Measurements from ENCODE around the gene OBSCN.

OBSCN gene

DNA sequence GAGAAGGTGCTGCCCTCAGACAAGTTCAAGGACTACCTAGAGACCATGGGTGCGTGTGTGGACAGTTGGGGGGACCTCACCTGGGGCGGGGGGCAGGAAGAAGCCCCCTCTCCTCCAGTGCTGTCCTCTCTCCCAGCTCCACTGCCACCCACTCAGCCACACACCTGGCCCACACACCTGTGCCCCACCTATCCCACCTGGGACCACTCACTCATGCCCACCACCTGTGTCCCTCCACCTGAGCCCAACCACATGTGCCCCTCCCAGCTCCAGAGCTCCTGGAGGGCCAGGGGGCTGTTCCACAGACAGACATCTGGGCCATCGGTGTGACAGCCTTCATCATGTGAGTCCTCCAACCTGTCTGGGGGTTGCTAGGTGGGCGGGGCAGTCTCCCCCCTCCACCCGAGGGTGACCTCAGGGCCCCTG lies 169.8 kb downstream of the OBSCN start:
- no peak for DNase-seq (ENCODE audit: extremely low read depth, low read depth)
- no peak overlapping the region; the same call in 1 of the 2 replicates for H3K4me3 ChIP-seq (replicated peaks; ENCODE audit: low read depth, low read length)
- TF ChIP-seq CTCF (IDR thresholded peaks at IDR 0.05; ENCODE audit: low read depth, low read length, missing control alignments), result no peak

GRCh38 chr1:228378090-228378872 lies 170.4 kb downstream of the OBSCN start:
- TF ChIP-seq CTCF (IDR thresholded peaks at IDR 0.05; ENCODE audit: low read depth, low read length, missing control alignments), result peak; percentile 60
- no peak for DNase-seq (ENCODE audit: extremely low read depth, low read depth)
- H3K4me3 ChIP-seq (replicated peaks; ENCODE audit: low read depth, low read length), result peak overlapping the region; percentile 49

- TF ChIP-seq CTCF (IDR thresholded peaks at IDR 0.05; ENCODE audit: low read depth, low read length, missing control alignments), result no peak
- H3K4me3 ChIP-seq (replicated peaks; ENCODE audit: low read depth, low read length), result peak overlapping the region; percentile 49
- no peak for DNase-seq (ENCODE audit: extremely low read depth, low read depth)
These were observed 171.1 kb downstream of the OBSCN start for GRCh38 chr1:228378873-228379460.

GRCh38 chr1:228379666-228380065 lies 171.8 kb downstream of the OBSCN start:
- H3K4me3 ChIP-seq (replicated peaks; ENCODE audit: low read depth, low read length), result no peak overlapping the region
- no peak for TF ChIP-seq CTCF (IDR thresholded peaks at IDR 0.05; ENCODE audit: low read depth, low read length, missing control alignments)
- no peak for DNase-seq (ENCODE audit: extremely low read depth, low read depth)

DNA sequence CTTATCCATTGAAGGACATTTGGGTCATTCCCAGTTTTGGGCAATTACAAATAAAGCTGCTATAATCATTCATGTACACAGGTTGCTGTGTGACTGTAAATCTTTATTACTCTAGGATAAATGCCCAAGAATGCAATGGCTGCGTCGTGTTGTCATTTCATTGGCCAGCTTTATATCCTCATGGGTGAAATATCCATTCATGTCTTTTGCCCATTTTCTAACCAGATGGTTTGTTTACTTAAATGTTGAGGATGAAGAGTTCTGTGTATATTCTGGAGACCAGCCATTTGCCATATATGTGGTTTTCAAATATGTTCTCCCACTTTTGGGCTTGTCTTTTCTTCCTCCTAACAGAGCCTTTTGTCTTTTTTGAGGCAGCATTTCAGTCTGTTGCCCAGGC lies 173.5 kb downstream of the OBSCN start:
- no peak for TF ChIP-seq CTCF (IDR thresholded peaks at IDR 0.05; ENCODE audit: low read depth, low read length, missing control alignments)
- DNase-seq (ENCODE audit: extremely low read depth, low read depth), result no peak
- no peak overlapping the region for H3K4me3 ChIP-seq (replicated peaks; ENCODE audit: low read depth, low read length)

DNA sequence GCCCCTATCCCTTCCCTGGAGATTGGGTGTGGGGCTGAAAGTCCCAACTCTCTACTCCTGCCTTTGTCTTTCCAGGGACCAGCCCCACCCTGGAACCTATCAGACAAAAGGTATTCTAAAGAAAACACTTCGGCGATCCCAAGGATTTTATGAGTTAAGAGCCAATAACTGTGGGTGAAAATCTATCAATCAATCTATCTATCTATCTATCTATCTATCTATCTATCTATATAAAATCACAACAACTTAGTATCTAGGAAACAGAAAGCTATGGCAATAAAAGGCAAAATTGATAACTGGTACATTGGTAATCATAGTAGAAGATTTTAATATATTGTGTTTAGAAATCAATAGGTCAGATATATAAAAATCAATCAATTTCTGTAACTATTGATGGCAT lies 175.9 kb downstream of the OBSCN start:
- TF ChIP-seq CTCF (IDR thresholded peaks at IDR 0.05; ENCODE audit: low read depth, low read length, missing control alignments), result no peak
- no peak overlapping the region for H3K4me3 ChIP-seq (replicated peaks; ENCODE audit: low read depth, low read length)
- DNase-seq (ENCODE audit: extremely low read depth, low read depth), result no peak

Measured in HFF-Myc (cell line).